NCI-H1694 treated with DMSO at 0.1 percent for 48 hours (cell line): ENCODE measurements around the gene HNRNPH1.

Source experiments
- DNase-seq: peaks from one replicate; lab custom pipeline; 2025; lab: John Stamatoyannopoulos, UW

Gene HNRNPH1

GRCh38 chr5:179621551-179622214 lies 1.8 kb downstream of the HNRNPH1 start:
- DNase-seq = no peak

GRCh38 chr5:179620703-179621350 lies 2.6 kb downstream of the HNRNPH1 start:
- no peak for DNase-seq

GRCh38 chr5:179620293-179620692 lies 3.2 kb downstream of the HNRNPH1 start:
- no peak for DNase-seq

GRCh38 chr5:179619776-179620175 lies 3.7 kb downstream of the HNRNPH1 start:
- no peak for DNase-seq

- DNase-seq = no peak
Measured at GRCh38 chr5:179618923-179619554, 4.4 kb downstream of the HNRNPH1 start.

GRCh38 chr5:179617930-179618329 lies 5.5 kb downstream of the HNRNPH1 start:
- DNase-seq = no peak

- no peak for DNase-seq
Measured at GRCh38 chr5:179616002-179616594, 7.4 kb downstream of the HNRNPH1 start.

- no peak for DNase-seq
Measured at GRCh38 chr5:179615203-179615602, 8.3 kb downstream of the HNRNPH1 start.

- no peak for DNase-seq
Measured at GRCh38 chr5:179614745-179615144, 8.7 kb downstream of the HNRNPH1 start.

- DNase-seq = no peak
Measured at GRCh38 chr5:179613460-179614071, 9.9 kb downstream of the HNRNPH1 start.

GRCh38 chr5:179612577-179613459 lies 10.7 kb downstream of the HNRNPH1 start:
- DNase-seq = no peak

GRCh38 chr5:179610903-179611265 lies 12.6 kb downstream of the HNRNPH1 start:
- DNase-seq = no peak

- DNase-seq = no peak
Measured at GRCh38 chr5:179610109-179610902, 13.2 kb downstream of the HNRNPH1 start.

GRCh38 chr5:179609834-179610108 lies 13.7 kb downstream of the HNRNPH1 start:
- no peak for DNase-seq

GRCh38 chr5:179608131-179608581 lies 15.3 kb downstream of the HNRNPH1 start:
- DNase-seq = peak; percentile 25

- peak; percentile 82 for DNase-seq
Measured at GRCh38 chr5:179607160-179607931, 16.1 kb downstream of the HNRNPH1 start.

- no peak for DNase-seq
Measured at GRCh38 chr5:179606910-179607159, 16.6 kb downstream of the HNRNPH1 start.

- no peak for DNase-seq
Measured at GRCh38 chr5:179606071-179606909, 17.2 kb downstream of the HNRNPH1 start.

GRCh38 chr5:179605026-179605833 lies 18.2 kb downstream of the HNRNPH1 start:
- no peak for DNase-seq
